OCI-LY1 (cell line): Measurements from ENCODE around the gene OAF.

Source experiments
- H2AFZ ChIP-seq: fragments of 200-600 bp; sonication (generic), shearing (Covaris generic); 2 replicates; pipeline ENCODE4 v1.6.0; 2014; ENCODE audit warnings: antibody characterized with exemption, mild to moderate bottlenecking, low read length
- H3F3A ChIP-seq: fragments of 200-600 bp; sonication (generic), shearing (Covaris generic); 2 replicates; pipeline ENCODE4 v1.6.0; 2014; ENCODE audit warnings: mild to moderate bottlenecking, antibody characterized with exemption, low read length, moderate library complexity; ENCODE audit not compliant: insufficient read depth
- H3K27ac ChIP-seq: fragments of 200-600 bp; sonication (generic); 2 replicates; pipeline ENCODE4 v1.5.1; 2014; ENCODE audit warnings: low read length, mixed run types, mild to moderate bottlenecking, low read depth; ENCODE audit not compliant: poor library complexity, severe bottlenecking
- H3K27me3 ChIP-seq: fragments of 200-600 bp; sonication (generic); 2 replicates; pipeline ENCODE4 v1.6.0; 2014; ENCODE audit warnings: antibody characterized with exemption, mild to moderate bottlenecking, low read length, moderate library complexity; ENCODE audit not compliant: insufficient read depth
- H3K36me3 ChIP-seq: fragments of 200-600 bp; sonication (generic); 2 replicates; pipeline ENCODE4 v1.6.1; 2014; ENCODE audit warnings: mild to moderate bottlenecking, antibody characterized with exemption, low read length, moderate library complexity, mixed read lengths; ENCODE audit not compliant: insufficient read depth
- H3K4me1 ChIP-seq: fragments of 200-600 bp; sonication (generic); 2 replicates; pipeline ENCODE4 v1.5.1; 2014; ENCODE audit warnings: mild to moderate bottlenecking, low read length, moderate library complexity; ENCODE audit not compliant: insufficient read depth, severe bottlenecking
- H3K4me2 ChIP-seq: fragments of 200-600 bp; sonication (generic), shearing (Covaris generic); 2 replicates; pipeline ENCODE4 v1.6.1; 2014; ENCODE audit warnings: low read length
- H3K4me3 ChIP-seq: fragments of 200-600 bp; sonication (generic); 2 replicates; pipeline ENCODE4 v1.5.1; 2014; ENCODE audit warnings: low read length, low read depth, mild to moderate bottlenecking, mixed read lengths; ENCODE audit not compliant: poor library complexity, severe bottlenecking
- H3K79me2 ChIP-seq: fragments of 200-600 bp; shearing (Covaris generic); 2 replicates; pipeline ENCODE4 v1.6.1; 2016; ENCODE audit warnings: mixed run types, low read length, mixed read lengths; ENCODE audit not compliant: insufficient read depth
- H3K9ac ChIP-seq: fragments of 200-600 bp; sonication (generic), shearing (Covaris generic); 2 replicates; pipeline ENCODE4 v1.6.1; 2014; ENCODE audit warnings: mild to moderate bottlenecking, low read length, mixed read lengths
- H3K9me2 ChIP-seq: fragments of 200-600 bp; sonication (generic), shearing (Covaris generic); 2 replicates; pipeline ENCODE4 v1.6.1; 2014; ENCODE audit warnings: low read depth, mild to moderate bottlenecking, low read length, mixed read lengths
- H3K9me3 ChIP-seq: fragments of 200-600 bp; shearing (Covaris generic); 2 replicates; pipeline ENCODE4 v1.6.1; 2014; ENCODE audit warnings: low read length, mixed read lengths
- H4K20me1 ChIP-seq: fragments of 200-600 bp; sonication (generic), shearing (Covaris generic); 2 replicates; pipeline ENCODE4 v1.6.0; 2016; ENCODE audit warnings: mild to moderate bottlenecking, low read length; ENCODE audit not compliant: insufficient read depth
- EZH2 ChIP-seq: fragments of 200-600 bp; sonication (generic), shearing (Covaris generic); IDR thresholded peaks from 2 replicates; pipeline ENCODE4 v1.8.0; 2017; ENCODE audit warnings: borderline replicate concordance, mixed run types, mild to moderate bottlenecking, antibody characterized with exemption, low read length, moderate library complexity, mixed read lengths
- TF ChIP-seq, protein P1 (sequence below): fragments of 200-600 bp; sonication (generic), shearing (Covaris generic); IDR thresholded peaks from 2 replicates; pipeline ENCODE4 v1.5.1; 2017; ENCODE audit warnings: mild to moderate bottlenecking, antibody characterized with exemption, low read length, moderate library complexity, mixed read lengths

The OAF gene

DNA sequence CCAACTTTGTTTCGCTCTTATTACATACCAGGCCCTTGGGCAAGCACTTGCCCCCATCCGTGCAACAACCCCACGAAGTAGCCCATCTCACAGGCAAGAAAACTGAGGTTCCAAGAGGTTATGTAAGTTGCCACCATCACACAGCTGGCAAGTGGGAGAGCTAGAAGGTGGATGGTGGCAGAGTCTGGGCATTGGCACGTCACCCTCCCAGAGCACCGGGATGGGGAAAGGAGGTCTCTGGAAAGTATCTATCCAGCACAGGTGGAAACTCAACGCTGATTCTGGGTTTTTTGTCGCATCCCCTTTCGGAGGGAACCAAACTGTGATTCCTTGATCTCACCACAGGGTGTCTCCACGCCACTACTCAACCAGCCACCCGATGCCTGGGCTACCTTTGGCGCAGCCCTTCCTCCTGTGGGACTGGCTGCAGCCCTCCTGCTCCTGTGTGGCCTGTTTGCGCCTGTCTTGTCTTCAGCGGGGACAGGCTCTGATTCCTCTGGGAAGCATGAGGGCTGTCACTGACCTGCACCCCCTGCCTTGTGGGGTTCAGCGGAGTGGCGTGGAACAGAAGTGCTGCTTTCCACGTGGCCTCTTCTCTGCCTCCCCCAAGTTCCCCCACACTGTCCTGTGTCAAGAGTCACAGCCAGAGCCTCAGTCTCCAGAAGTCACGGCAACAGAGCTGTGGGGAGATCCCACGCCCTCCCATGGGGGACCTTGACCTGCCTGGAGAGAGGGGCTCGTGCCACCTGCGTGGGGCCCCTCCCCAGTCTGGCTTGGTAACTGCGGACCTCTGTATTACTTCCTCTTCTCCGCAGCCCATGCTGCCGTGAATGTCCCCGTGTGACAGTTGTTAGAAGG, 38.5 kb upstream of the OAF start:
- Histone ChIP-seq H3K9me3 (no peaks in the 10 kb centered on the region), H3K27ac (no peak overlapping the region), H3K9me2 (no peaks in the 10 kb centered on the region), H3F3A (no peaks in the 10 kb centered on the region), H4K20me1 (no peaks in the 10 kb centered on the region), H3K4me1 (no peaks in the 10 kb centered on the region), H3K27me3 (no peaks in the 10 kb centered on the region), H3K9ac (no peak overlapping the region), H2AFZ (no peak overlapping the region), H3K4me2 (no peak overlapping the region), H3K79me2 (no peaks in the 10 kb centered on the region), H3K4me3 (no peak overlapping the region), H3K36me3 (no peaks in the 10 kb centered on the region)
- TF ChIP-seq, protein P1, sequence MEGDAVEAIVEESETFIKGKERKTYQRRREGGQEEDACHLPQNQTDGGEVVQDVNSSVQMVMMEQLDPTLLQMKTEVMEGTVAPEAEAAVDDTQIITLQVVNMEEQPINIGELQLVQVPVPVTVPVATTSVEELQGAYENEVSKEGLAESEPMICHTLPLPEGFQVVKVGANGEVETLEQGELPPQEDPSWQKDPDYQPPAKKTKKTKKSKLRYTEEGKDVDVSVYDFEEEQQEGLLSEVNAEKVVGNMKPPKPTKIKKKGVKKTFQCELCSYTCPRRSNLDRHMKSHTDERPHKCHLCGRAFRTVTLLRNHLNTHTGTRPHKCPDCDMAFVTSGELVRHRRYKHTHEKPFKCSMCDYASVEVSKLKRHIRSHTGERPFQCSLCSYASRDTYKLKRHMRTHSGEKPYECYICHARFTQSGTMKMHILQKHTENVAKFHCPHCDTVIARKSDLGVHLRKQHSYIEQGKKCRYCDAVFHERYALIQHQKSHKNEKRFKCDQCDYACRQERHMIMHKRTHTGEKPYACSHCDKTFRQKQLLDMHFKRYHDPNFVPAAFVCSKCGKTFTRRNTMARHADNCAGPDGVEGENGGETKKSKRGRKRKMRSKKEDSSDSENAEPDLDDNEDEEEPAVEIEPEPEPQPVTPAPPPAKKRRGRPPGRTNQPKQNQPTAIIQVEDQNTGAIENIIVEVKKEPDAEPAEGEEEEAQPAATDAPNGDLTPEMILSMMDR, result peak; percentile 47
- TF ChIP-seq EZH2, result no peak

DNA sequence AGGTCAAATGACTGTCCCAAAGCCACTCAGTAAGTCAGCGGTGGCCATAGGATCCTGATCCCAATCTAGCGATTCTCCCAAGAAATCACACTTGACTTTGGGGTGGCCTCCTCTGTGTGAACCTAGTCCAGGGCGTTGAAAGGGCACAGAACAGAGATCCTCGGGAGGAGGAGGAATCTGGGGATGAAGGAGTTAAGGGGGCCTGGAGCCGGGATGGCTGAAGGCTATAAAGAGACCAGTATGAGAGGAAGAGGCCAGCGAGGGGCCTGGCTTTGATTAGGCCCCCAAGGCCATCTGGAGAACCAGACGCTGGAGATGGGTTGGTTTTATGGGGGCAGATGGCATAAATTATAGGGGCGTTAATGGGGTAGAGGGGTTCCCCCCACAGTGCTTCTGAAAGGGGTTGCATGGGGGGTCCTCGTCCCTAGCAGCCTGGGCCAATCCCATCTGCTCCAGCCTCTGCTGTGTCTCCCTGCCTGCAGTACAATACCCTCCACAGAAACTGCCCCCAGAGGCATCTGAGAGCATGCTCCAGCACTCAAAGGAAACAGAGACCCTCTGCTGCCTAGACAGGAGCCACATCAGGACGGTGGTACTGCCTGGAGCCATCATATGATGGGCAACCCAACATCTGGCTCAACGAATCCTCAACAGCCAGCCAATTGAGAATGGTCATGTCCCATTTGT, 37.7 kb upstream of the OAF start:
- H3K36me3 ChIP-seq, result no peaks in the 10 kb centered on the region
- H3K4me1 ChIP-seq, result no peaks in the 10 kb centered on the region
- H3K4me2 ChIP-seq, result no peak overlapping the region
- H3K79me2 ChIP-seq, result no peaks in the 10 kb centered on the region
- H3K4me3 ChIP-seq, result no peak overlapping the region
- no peak overlapping the region for H2AFZ ChIP-seq
- H3K9ac ChIP-seq, result no peak overlapping the region
- no peaks in the 10 kb centered on the region for H3K9me3 ChIP-seq
- no peaks in the 10 kb centered on the region for H3K27me3 ChIP-seq
- no peaks in the 10 kb centered on the region for H3K9me2 ChIP-seq
- H4K20me1 ChIP-seq, result no peaks in the 10 kb centered on the region
- no peak overlapping the region for H3K27ac ChIP-seq
- TF ChIP-seq, protein P1, result no peak
- no peak for TF ChIP-seq EZH2
- H3F3A ChIP-seq, result no peaks in the 10 kb centered on the region

DNA sequence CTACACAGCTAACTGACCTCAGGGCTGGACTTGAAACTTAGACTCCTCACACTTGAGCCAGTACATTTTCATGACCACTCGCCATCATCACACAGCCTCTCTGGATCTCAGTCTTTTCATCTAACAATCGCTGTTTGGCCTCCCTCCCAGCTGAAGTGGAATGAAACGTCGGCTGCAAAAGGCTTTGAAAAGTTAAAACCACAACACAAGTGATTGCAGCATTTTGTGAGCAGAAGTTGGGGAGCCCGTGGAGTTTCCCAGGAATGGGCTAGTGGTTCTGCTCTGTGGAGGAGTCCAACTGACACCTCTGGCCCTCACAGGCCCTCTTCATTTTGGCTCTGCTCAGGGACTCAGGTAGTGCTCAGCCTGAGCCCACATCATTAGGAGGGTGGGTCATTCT, 37.0 kb upstream of the OAF start:
- Histone ChIP-seq H3K9ac (no peak overlapping the region), H4K20me1 (no peaks in the 10 kb centered on the region), H3K4me2 (no peak overlapping the region), H3K27ac (no peak overlapping the region), H3K9me3 (no peaks in the 10 kb centered on the region), H3K27me3 (no peaks in the 10 kb centered on the region), H3K79me2 (no peaks in the 10 kb centered on the region), H3K36me3 (no peaks in the 10 kb centered on the region), H2AFZ (no peak overlapping the region), H3K9me2 (no peaks in the 10 kb centered on the region), H3F3A (no peaks in the 10 kb centered on the region), H3K4me3 (no peak overlapping the region), H3K4me1 (no peaks in the 10 kb centered on the region)
- TF ChIP-seq EZH2, result no peak
- TF ChIP-seq, protein P1, result no peak
